SK-N-SH (cell line): ENCODE results near the gene MARK4.

ENCODE experiments used
- CHD2 ChIP-seq: fragments of 150-350 bp; IDR thresholded peaks from 2 replicates; pipeline ENCODE4 v1.6.1; 2018; ENCODE audit warnings: low read length; ENCODE audit not compliant: partially characterized antibody
- CTCF ChIP-seq: fragments of 200-600 bp; sonication (generic); IDR thresholded peaks from 2 replicates; pipeline ENCODE4 v1.6.1; 2017; ENCODE audit warnings: antibody characterized with exemption, mild to moderate bottlenecking, moderate library complexity
- EP300 ChIP-seq, 2 experiments: IDR thresholded peaks; 2 replicates each; pipeline versions ENCODE4 v1.4.0 to v1.6.1; 2012; ENCODE audit warnings: borderline replicate concordance in 1 of 2, low read depth in 1 of 2, low read length in 1 of 2
- GATA2 ChIP-seq: sonication (generic); formaldehyde crosslinking; IDR thresholded peaks from 2 replicates; pipeline ENCODE4 v1.5.0; 2020; ENCODE audit warnings: mild to moderate bottlenecking, missing genetic modification reagents
- MXI1 ChIP-seq: IDR thresholded peaks from 2 replicates; pipeline ENCODE4 v1.6.1; 2012; ENCODE audit warnings: mild to moderate bottlenecking, low read depth, low read length, improper control_type of control experiment
- NFIC ChIP-seq: IDR thresholded peaks from 2 replicates; pipeline ENCODE4 v1.4.0; 2012; ENCODE audit warnings: borderline replicate concordance
- POLR2AphosphoS5 ChIP-seq: IDR thresholded peaks from 2 replicates; pipeline ENCODE4 v1.6.1; 2012; ENCODE audit warnings: low read depth, low read length
- RAD21 ChIP-seq: IDR thresholded peaks from 2 replicates; pipeline ENCODE4 v1.6.1; 2012; ENCODE audit warnings: mild to moderate bottlenecking, low read length
- SIN3A ChIP-seq: IDR thresholded peaks from 2 replicates; pipeline ENCODE4 v1.6.1; 2012; ENCODE audit warnings: low read depth, mild to moderate bottlenecking, low read length, moderate library complexity, borderline replicate concordance

- TF ChIP-seq CTCF (no peak), POLR2AphosphoS5 (no peak), CHD2 (no peak), EP300 (IDR thresholded peaks at IDR 0.05; ENCODE audit: borderline replicate concordance in 1 of 2, low read depth in 1 of 2, low read length in 1 of 2) (no peak), SIN3A (no peak), RAD21 (no peak), GATA2 (no peak), NFIC (no peak), MXI1 (no peak)
These were observed 39.4 kb downstream of the MARK4 start for GRCh38 chr19:45290381-45290931.
